ENCODE results near the gene PBX4. TPM values are rescaled to one million over a fixed set of nuclear protein-coding genes. Genes with fewer than 3 reads are reported as not detected.
A peak's percentile ranks its signal among the peaks of the same experiment; 100 is the strongest.

PBX4 gene
- total and polyA plus RNA-seq, 2 of the 8 experiments (the other 6 are each of a cell fraction or from before 2014, with no cell fraction given) = 3.4 to 3.8 TPM

GRCh38 chr19:19642506-19643157 lies 24.1 kb upstream of the PBX4 start:
- H2AFZ ChIP-seq (ENCODE audit: low read length) = peak overlapping the region; percentile 69; the same call in 1 of the 2 replicates
- TF ChIP-seq FOSL1 (IDR thresholded peaks at IDR 0.05; ENCODE audit: insufficient read depth, low read depth, low read length) (no peak), MAFK (IDR thresholded peaks at IDR 0.05; ENCODE audit: low read depth, low read length) (no peak), CBX8 (IDR thresholded peaks at IDR 0.05; ENCODE audit: borderline replicate concordance, low read depth, low read length) (no peak), USF2 (IDR thresholded peaks at IDR 0.05; ENCODE audit: low read length) (no peak), HDAC2 (IDR thresholded peaks at IDR 0.05; ENCODE audit: borderline replicate concordance in 1 of 2, low read depth in 2 of 2, low read length in 2 of 2) (no peak), CHD1 (IDR thresholded peaks at IDR 0.05; ENCODE audit: low read depth, low read length) (no peak), HDAC6 (IDR thresholded peaks at IDR 0.05; ENCODE audit: low read depth, low read length) (no peak), SAP30 (IDR thresholded peaks at IDR 0.05; ENCODE audit: insufficient read depth, insufficient replicate concordance, low read length) (no peak), BACH1 (IDR thresholded peaks at IDR 0.05; ENCODE audit: low read length) (no peak), ATF3 (IDR thresholded peaks at IDR 0.05; ENCODE audit: insufficient read depth, low read depth, low read length) (no peak)

More at GRCh38 chr19:19642506-19643157, 24.1 kb upstream of the PBX4 start:
- Histone ChIP-seq H3K9me3 (ENCODE audit: insufficient read depth in 2 of 2, low read depth in 1 of 2, low read length in 1 of 2) (no peaks in the 10 kb centered on the region), H3K79me1 (ENCODE audit: low read depth, low read length) (no peaks in the 10 kb centered on the region), H3K4ac (replicated peaks; ENCODE audit: insufficient read length, low read depth, low read length) (peak overlapping the region; percentile 25), H3K9ac (replicated peaks in 1 of 4; ENCODE audit: extremely low read depth in 1 of 4, low read depth in 3 of 4, low read length in 3 of 4) (peak overlapping the region in 2 of 4 experiments; percentile 56 to 59; a peak in 3 of 7 replicates), H3K18ac (ENCODE audit: extremely low read depth, low read length) (peak overlapping the region; percentile 78), H2BK20ac (ENCODE audit: low read length) (no peak overlapping the region), H3K4me1 (replicated peaks in 1 of 4; ENCODE audit: control insufficient read depth in 3 of 4, insufficient read depth in 4 of 4, low read length in 3 of 4) (peaks cover 0 to 8% (median 5%) of the 10 kb centered on the region in 4 experiments; a peak in 6 of 7 replicates), H2BK120ac (replicated peaks; ENCODE audit: low read depth, low read length) (no peak overlapping the region), H4K91ac (replicated peaks; ENCODE audit: insufficient read length, low read length) (peak overlapping the region; percentile 31), H3K27ac (ENCODE audit: low read depth, low read length) (peak overlapping the region; percentile 33; the same call in 1 of the 2 replicates), H3K4me2 (ENCODE audit: insufficient read depth in 1 of 2, low read depth in 2 of 2, low read length in 2 of 2) (peak overlapping the region; percentile 72 to 85), H4K20me1 (replicated peaks in 1 of 2; ENCODE audit: control insufficient read depth in 1 of 2, insufficient read depth in 2 of 2, low read length in 2 of 2) (peaks cover 3 to 5% of the 10 kb centered on the region in 2 experiments), H3K4me3 (ENCODE audit: extremely low read depth in 1 of 4, insufficient read depth in 2 of 4, low read depth in 3 of 4, low read length in 4 of 4) (peak overlapping the region; percentile 77 to 85 (median 80)), H2BK12ac (ENCODE audit: low read depth, low read length) (0 out of 2 replicates have a peak overlapping the region, but pooled peaks have one; percentile 7), H3K79me2 (ENCODE audit: control insufficient read depth in 1 of 2, insufficient read depth in 2 of 2, low read length in 2 of 2) (no peaks in the 10 kb centered on the region), H2AK5ac (ENCODE audit: low read depth, low read length) (peak overlapping the region; percentile 70; the same call in 1 of the 2 replicates), H3K23ac (ENCODE audit: insufficient read length) (no peak overlapping the region), H3K23me2 (ENCODE audit: low read depth, low read length) (peaks cover 4% of the 10 kb centered on the region; the same call in 1 of the 2 replicates), H4K5ac (ENCODE audit: insufficient read length, low read depth, low read length) (no peak overlapping the region), H2BK15ac (ENCODE audit: low read length) (peak overlapping the region; percentile 81; the same call in 1 of the 2 replicates), H3K56ac (replicated peaks; ENCODE audit: insufficient read length, low read depth, low read length) (no peak overlapping the region), H2BK5ac (ENCODE audit: low read depth, low read length) (no peak overlapping the region), H3K36me3 (ENCODE audit: control insufficient read depth in 2 of 4, insufficient read depth in 4 of 4, low read length in 3 of 4) (peaks cover 10 to 28% (median 21%) of the 10 kb centered on the region in 4 experiments), H3K27me3 (replicated peaks in 1 of 4; ENCODE audit: control insufficient read depth in 3 of 4, extremely low read depth in 1 of 4, insufficient read depth in 3 of 4, low read length in 3 of 4) (no peaks in the 10 kb centered on the region), H3K14ac (ENCODE audit: insufficient read length) (no peak overlapping the region), H4K8ac (ENCODE audit: extremely low read depth, insufficient read depth, low read length) (peak overlapping the region; percentile 23)
- DNase-seq (ENCODE audit: low read depth in 1 of 2, low spot score in 2 of 2) (no peak), FAIRE-seq (no peak)
- POLR2A ChIA-PET (ENCODE audit: partially characterized antibody) = no interaction called here
- 30% methylated on average over 14 of the region's 16 CpGs; no CpG with 5 or more reads in 1 of the 2 experiments for WGBS, 2 experiments (ENCODE audit: extremely low coverage in 1 of 2, insufficient coverage in 1 of 2, insufficient read length in 1 of 2, insufficient replicate concordance in 2 of 2, low coverage in 1 of 2, low lambda C conversion rate in 2 of 2, missing lambda C conversion rate in 1 of 2)
- CTCF ChIA-PET (ENCODE audit: partially characterized antibody) = interaction anchor here (0.7 kb wide), 1 partner anchor 75 kb away, joined by 4 read pairs; no protein-coding TSS in a partner anchor
